ENCODE results near the gene UROC1. TPM values are rescaled to one million over a fixed set of nuclear protein-coding genes. Genes with fewer than 3 reads are reported as not detected.

The UROC1 gene
- total and polyA plus RNA-seq, 9 of the 15 experiments (the other 6 are each of a cell fraction or from before 2014, with no cell fraction given): not detected

GRCh38 chr3:126517986-126518778 is 609 bp upstream of the UROC1 start:
- in situ Hi-C loops (cut with MboI): no loop called here
- Histone ChIP-seq H3K4me2 (ENCODE audit: insufficient read depth, low read length) (no peak overlapping the region), H3K9ac (ENCODE audit: insufficient read depth in 1 of 2, low read depth in 2 of 2, low read length in 2 of 2) (no peak overlapping the region), H3K9me1 (ENCODE audit: control insufficient read depth, insufficient read depth, low read length) (no peaks in the 10 kb centered on the region), H3K27me3 (ENCODE audit: control insufficient read depth in 2 of 2, insufficient read depth in 2 of 2, low read length in 2 of 2) (peaks cover 0 to 23% of the 10 kb centered on the region in 2 experiments; a peak in 2 of 5 replicates), H3K4me3 (no peak overlapping the region), H3K36me3 (ENCODE audit: control insufficient read depth, insufficient read depth, low read length) (no peaks in the 10 kb centered on the region), H4K20me1 (replicated peaks; ENCODE audit: control insufficient read depth, insufficient read depth, low read length) (peaks cover 3% of the 10 kb centered on the region; the same call in 1 of the 2 replicates), H3K79me2 (ENCODE audit: control insufficient read depth, insufficient read depth, low read length) (no peaks in the 10 kb centered on the region), H2AFZ (ENCODE audit: low read depth, low read length) (no peak overlapping the region), H3K9me3 (replicated peaks; ENCODE audit: control insufficient read depth, insufficient read depth, low read depth, low read length) (no peaks in the 10 kb centered on the region), H3K4me1 (replicated peaks in 1 of 2; ENCODE audit: control insufficient read depth in 2 of 2, insufficient read depth in 2 of 2, low read length in 2 of 2) (no peaks in the 10 kb centered on the region; a peak in 1 of 5 replicates), H3K27ac (ENCODE audit: extremely low read depth, low read depth, low read length) (no peak overlapping the region)
- no TSS peak for BruUV-seq (replicated peaks)
- TF ChIP-seq ATF7 (IDR thresholded peaks at IDR 0.05): no peak
- TF ChIP-seq, protein P1, sequence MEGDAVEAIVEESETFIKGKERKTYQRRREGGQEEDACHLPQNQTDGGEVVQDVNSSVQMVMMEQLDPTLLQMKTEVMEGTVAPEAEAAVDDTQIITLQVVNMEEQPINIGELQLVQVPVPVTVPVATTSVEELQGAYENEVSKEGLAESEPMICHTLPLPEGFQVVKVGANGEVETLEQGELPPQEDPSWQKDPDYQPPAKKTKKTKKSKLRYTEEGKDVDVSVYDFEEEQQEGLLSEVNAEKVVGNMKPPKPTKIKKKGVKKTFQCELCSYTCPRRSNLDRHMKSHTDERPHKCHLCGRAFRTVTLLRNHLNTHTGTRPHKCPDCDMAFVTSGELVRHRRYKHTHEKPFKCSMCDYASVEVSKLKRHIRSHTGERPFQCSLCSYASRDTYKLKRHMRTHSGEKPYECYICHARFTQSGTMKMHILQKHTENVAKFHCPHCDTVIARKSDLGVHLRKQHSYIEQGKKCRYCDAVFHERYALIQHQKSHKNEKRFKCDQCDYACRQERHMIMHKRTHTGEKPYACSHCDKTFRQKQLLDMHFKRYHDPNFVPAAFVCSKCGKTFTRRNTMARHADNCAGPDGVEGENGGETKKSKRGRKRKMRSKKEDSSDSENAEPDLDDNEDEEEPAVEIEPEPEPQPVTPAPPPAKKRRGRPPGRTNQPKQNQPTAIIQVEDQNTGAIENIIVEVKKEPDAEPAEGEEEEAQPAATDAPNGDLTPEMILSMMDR (IDR thresholded peaks at IDR 0.05 in 2 of 3, conservative IDR thresholded peaks at IDR 0.05 in 1 of 3; ENCODE audit: insufficient read depth in 2 of 3, low read depth in 1 of 3, low read length in 3 of 3): peak in 1 of 3 experiments; percentile 2; a peak in 1 of 6 replicates
- 1% methylated on average over 10 of the region's 15 CpGs for WGBS (ENCODE audit: insufficient coverage, low coverage, missing lambda C conversion rate)
- ChIA-PET POLR2A (interaction anchor here (0.6 kb wide), 1 partner anchor 942 kb away, joined by 4 read pairs; no protein-coding TSS in a partner anchor), CTCF (ENCODE audit: low intra/inter-chr PET ratio) (interaction anchor here (0.5 kb wide), 1 partner anchor 1274 kb away, joined by 3 read pairs; no protein-coding TSS in a partner anchor)
- no peak for DNase-seq (ENCODE audit: extremely low read depth in 1 of 4, low spot score in 3 of 4)
- ATAC-seq: no peak
- intact Hi-C loops (cut with micrococcal nuclease): no loop called here
- no peak for FAIRE-seq
